Activated CD8-positive, alpha-beta memory T cell treated with anti-CD3 and anti-CD28 coated beads for 1 hour (primary cell): ENCODE measurements around the gene SPNS1.
"Not testable (repeated sequence)": the region's sequence is repeated elsewhere in the genome, so short reads cannot be mapped to it uniquely, and the experiment has no call there.

ENCODE experiments used
- DNase-seq, 2 donors: peaks; one replicate each; pipeline ENCODE4 v3.0.0-alpha.2; 2020; ENCODE audit warnings: low read depth in 1 of 2; ENCODE audit errors: extremely low read depth in 1 of 2

The SPNS1 gene

GRCh38 chr16:28951410-28951943 lies 23.1 kb upstream of the SPNS1 start:
- DNase-seq = no peak

- DNase-seq = no peak
These were observed 16.4 kb upstream of the SPNS1 start for GRCh38 chr16:28958216-28958615.

- no peak for DNase-seq
These were observed 15.7 kb upstream of the SPNS1 start for GRCh38 chr16:28958836-28959235.

GRCh38 chr16:28964072-28964471 lies 10.5 kb upstream of the SPNS1 start:
- DNase-seq = no peak

- no peak for DNase-seq
These were observed 10.1 kb upstream of the SPNS1 start for GRCh38 chr16:28964496-28964895.

GRCh38 chr16:28967156-28967555 lies 7.4 kb upstream of the SPNS1 start:
- DNase-seq = no peak

- DNase-seq = not testable (repeated sequence)
These were observed 4.9 kb upstream of the SPNS1 start for GRCh38 chr16:28969696-28970095.

- DNase-seq = no peak
These were observed 556 bp upstream of the SPNS1 start for GRCh38 chr16:28974007-28974436.

GRCh38 chr16:28975158-28975599 lies 601 bp downstream of the SPNS1 start:
- no peak for DNase-seq

GRCh38 chr16:28977703-28978662 lies 3.4 kb downstream of the SPNS1 start:
- DNase-seq = no peak

- DNase-seq = not testable (repeated sequence)
These were observed 5.8 kb downstream of the SPNS1 start for GRCh38 chr16:28980330-28980729.

GRCh38 chr16:28980929-28981328 lies 6.4 kb downstream of the SPNS1 start:
- no peak for DNase-seq

- DNase-seq = no peak
These were observed 6.9 kb downstream of the SPNS1 start for GRCh38 chr16:28981517-28981916.

- no peak for DNase-seq
These were observed 7.8 kb downstream of the SPNS1 start for GRCh38 chr16:28982418-28982817.

GRCh38 chr16:28982949-28983348 lies 8.4 kb downstream of the SPNS1 start:
- DNase-seq = no peak

- no peak for DNase-seq
These were observed 9.1 kb downstream of the SPNS1 start for GRCh38 chr16:28983644-28984043.

GRCh38 chr16:28984091-28984490 lies 9.5 kb downstream of the SPNS1 start:
- DNase-seq = no peak

GRCh38 chr16:28984619-28985135 lies 10.1 kb downstream of the SPNS1 start, which contains the start of gene LAT:
Gene LAT, plus strand, starts transcription at chr16:28985052. Its CDS starts 366 bp downstream, at chr16:28985418.
- peak in 1 of 2 donors; percentile 69 for DNase-seq

- no peak for DNase-seq
These were observed 10.8 kb downstream of the SPNS1 start for GRCh38 chr16:28985211-28986041.

- DNase-seq = no peak
These were observed 11.5 kb downstream of the SPNS1 start for GRCh38 chr16:28986046-28986445.

- DNase-seq = no peak
These were observed 11.9 kb downstream of the SPNS1 start for GRCh38 chr16:28986492-28986891.
